GM23248 (cell line): ENCODE measurements around the gene KCNJ10. TPM values are rescaled to one million over a fixed set of nuclear protein-coding genes. Genes with fewer than 3 reads are reported as not detected.

ENCODE experiments used
- DNase-seq: peaks from one replicate; pipeline ENCODE4 v3.0.0-alpha.2; 2015
- H2AFZ ChIP-seq: fragments of 200-600 bp; sonication (generic); 2 replicates; pipeline ENCODE4 v1.6.1; 2016; ENCODE audit warnings: antibody characterized with exemption
- H3F3A ChIP-seq: fragments of 200-600 bp; sonication (generic); 2 replicates; pipeline ENCODE4 v1.6.1; 2016; ENCODE audit warnings: mild to moderate bottlenecking, antibody characterized with exemption, mixed run types; ENCODE audit not compliant: insufficient read depth
- H3K27ac ChIP-seq: fragments of 200-600 bp; sonication (generic); 2 replicates; pipeline ENCODE4 v1.5.1; 2016; ENCODE audit warnings: mild to moderate bottlenecking
- H3K27me3 ChIP-seq: fragments of 200-600 bp; sonication (generic); replicated peaks from 2 replicates; pipeline ENCODE4 v1.6.1; 2016; ENCODE audit warnings: mild to moderate bottlenecking; ENCODE audit not compliant: insufficient read depth
- H3K36me3 ChIP-seq: fragments of 200-600 bp; sonication (generic); 2 replicates; pipeline ENCODE4 v1.6.1; 2016; ENCODE audit warnings: low read depth, mild to moderate bottlenecking
- H3K4me1 ChIP-seq: fragments of 200-600 bp; sonication (generic); 2 replicates; pipeline ENCODE4 v1.6.1; 2016; ENCODE audit warnings: mild to moderate bottlenecking; ENCODE audit not compliant: insufficient read depth
- H3K4me2 ChIP-seq: fragments of 200-600 bp; sonication (generic); one replicate; pipeline ENCODE4 v1.6.1; 2016; ENCODE audit warnings: mild to moderate bottlenecking; ENCODE audit not compliant: unreplicated experiment
- H3K4me3 ChIP-seq: fragments of 200-600 bp; sonication (generic); 2 replicates; pipeline ENCODE4 v1.5.1; 2016; ENCODE audit warnings: mild to moderate bottlenecking
- H3K79me2 ChIP-seq: fragments of 200-600 bp; sonication (generic); 2 replicates; pipeline ENCODE4 v1.6.1; 2016; ENCODE audit warnings: mild to moderate bottlenecking; ENCODE audit not compliant: insufficient read depth
- H3K9ac ChIP-seq: fragments of 200-600 bp; sonication (generic); 2 replicates; pipeline ENCODE4 v1.6.1; 2016; ENCODE audit warnings: mild to moderate bottlenecking
- H3K9me2 ChIP-seq: fragments of 200-600 bp; sonication (generic); 2 replicates; pipeline ENCODE4 v1.6.1; 2016; ENCODE audit warnings: mixed run types, mild to moderate bottlenecking, moderate library complexity; ENCODE audit not compliant: insufficient read depth
- H3K9me3 ChIP-seq: fragments of 200-600 bp; sonication (generic); one replicate; pipeline ENCODE4 v1.6.1; 2017; ENCODE audit warnings: low read depth
- H4K20me1 ChIP-seq: fragments of 200-600 bp; sonication (generic); 2 replicates; pipeline ENCODE4 v1.6.0; 2016; ENCODE audit not compliant: insufficient read depth
- EZH2 ChIP-seq: fragments of 200-600 bp; sonication (generic); IDR thresholded peaks from 2 replicates; pipeline ENCODE4 v1.6.1; 2018; ENCODE audit warnings: antibody characterized with exemption, mild to moderate bottlenecking; ENCODE audit not compliant: insufficient read depth, poor library complexity, severe bottlenecking
- EZH2phosphoT487 ChIP-seq: fragments of 200-600 bp; sonication (generic); IDR thresholded peaks from 2 replicates; pipeline ENCODE4 v1.6.1; 2018; ENCODE audit warnings: antibody characterized with exemption, moderate library complexity, mild to moderate bottlenecking, low read depth; ENCODE audit not compliant: insufficient read depth
- WGBS, 2 experiments: methylation state at CpG; one replicate each; pipeline ENCODE4 v1.1.6; 2015 to 2017; ENCODE audit warnings: low lambda C conversion rate in 2 of 2, low coverage in 1 of 2; ENCODE audit errors: missing lambda C conversion rate in 2 of 2; 5-methylcytosine and 5-hydroxymethylcytosine counted together
- in situ Hi-C: fragments of 300-500 bp; cut with MboI; formaldehyde crosslinking; loops from 2 replicates; pipeline ENCODE4 v1.15.0; 2020
- polyA plus RNA-seq: library from polyadenylated mRNA; unstranded; fragments of >200 nt; fragmentation: Nextera tagmentation; extraction: Ambion mirVana; gene quantifications from 2 replicates; pipeline ENCODE4 v1.2.1, GENCODE V29; 2016
- total RNA-seq: library from RNA; depleted of rRNA; stranded (reverse); fragments of >200 nt; shearing (Covaris generic); gene quantifications from 2 replicates; pipeline ENCODE4 v1.2.3, GENCODE V29; 2014

Gene KCNJ10
- total and polyA plus RNA-seq, 2 experiments from 2014 or later, result not detected

DNA sequence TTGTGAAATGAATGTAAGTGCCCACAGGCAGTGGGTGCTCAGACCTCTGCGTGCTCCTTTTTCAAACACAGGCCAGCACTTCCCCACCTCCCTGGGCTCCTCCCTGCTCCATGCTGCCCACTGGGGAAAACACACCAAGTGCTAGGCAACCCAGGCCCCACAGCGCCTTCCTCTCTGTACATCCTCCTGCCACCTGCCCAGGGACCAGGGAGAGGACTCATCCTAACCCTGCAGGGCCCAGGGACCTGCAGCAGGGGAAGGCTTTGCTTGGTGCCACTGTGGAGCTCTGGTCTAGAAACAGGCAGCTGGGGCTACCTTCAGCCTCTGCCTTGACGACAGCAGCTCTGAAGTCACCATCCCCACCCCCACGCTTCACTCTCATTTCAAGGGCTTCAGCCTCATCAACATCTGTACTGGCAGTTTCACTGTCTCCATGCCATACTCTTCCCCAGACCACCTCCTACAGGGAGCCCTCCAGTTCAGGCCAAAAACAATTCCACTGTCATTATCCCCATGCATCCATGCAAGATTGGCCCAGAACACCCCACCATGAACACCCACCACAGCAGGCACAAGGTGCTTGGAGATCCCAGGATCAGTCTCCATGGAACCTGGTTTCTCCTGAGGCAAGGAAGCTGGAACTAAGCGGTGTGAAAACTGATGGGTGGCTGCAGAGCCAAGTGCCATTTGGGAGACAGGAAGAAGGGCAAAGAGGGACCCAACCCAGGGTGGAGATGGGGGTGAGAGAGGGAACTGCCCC lies 27.4 kb upstream of the KCNJ10 start:
- Histone ChIP-seq H3K4me2 (peak overlapping the region; percentile 86), H3K4me3 (peak overlapping the region; percentile 87), H2AFZ (peak overlapping the region; percentile 86), H4K20me1 (no peaks in the 10 kb centered on the region), H3K9me2 (no peaks in the 10 kb centered on the region), H3K9ac (peak overlapping the region; percentile 79), H3K9me3 (no peaks in the 10 kb centered on the region), H3F3A (peaks cover 23% of the 10 kb centered on the region; the same call in 1 of the 2 replicates), H3K27ac (peak overlapping the region; percentile 63), H3K79me2 (no peaks in the 10 kb centered on the region), H3K36me3 (no peaks in the 10 kb centered on the region), H3K27me3 (no peaks in the 10 kb centered on the region), H3K4me1 (peaks cover 28% of the 10 kb centered on the region; the same call in 1 of the 2 replicates)
- TF ChIP-seq EZH2 (no peak), EZH2phosphoT487 (no peak)
- DNase-seq, result peak; percentile 29
- WGBS, 2 experiments, result 55 to 56% methylated on average over 5 of the region's 5 CpGs
- in situ Hi-C loops, result no loop called here

DNA sequence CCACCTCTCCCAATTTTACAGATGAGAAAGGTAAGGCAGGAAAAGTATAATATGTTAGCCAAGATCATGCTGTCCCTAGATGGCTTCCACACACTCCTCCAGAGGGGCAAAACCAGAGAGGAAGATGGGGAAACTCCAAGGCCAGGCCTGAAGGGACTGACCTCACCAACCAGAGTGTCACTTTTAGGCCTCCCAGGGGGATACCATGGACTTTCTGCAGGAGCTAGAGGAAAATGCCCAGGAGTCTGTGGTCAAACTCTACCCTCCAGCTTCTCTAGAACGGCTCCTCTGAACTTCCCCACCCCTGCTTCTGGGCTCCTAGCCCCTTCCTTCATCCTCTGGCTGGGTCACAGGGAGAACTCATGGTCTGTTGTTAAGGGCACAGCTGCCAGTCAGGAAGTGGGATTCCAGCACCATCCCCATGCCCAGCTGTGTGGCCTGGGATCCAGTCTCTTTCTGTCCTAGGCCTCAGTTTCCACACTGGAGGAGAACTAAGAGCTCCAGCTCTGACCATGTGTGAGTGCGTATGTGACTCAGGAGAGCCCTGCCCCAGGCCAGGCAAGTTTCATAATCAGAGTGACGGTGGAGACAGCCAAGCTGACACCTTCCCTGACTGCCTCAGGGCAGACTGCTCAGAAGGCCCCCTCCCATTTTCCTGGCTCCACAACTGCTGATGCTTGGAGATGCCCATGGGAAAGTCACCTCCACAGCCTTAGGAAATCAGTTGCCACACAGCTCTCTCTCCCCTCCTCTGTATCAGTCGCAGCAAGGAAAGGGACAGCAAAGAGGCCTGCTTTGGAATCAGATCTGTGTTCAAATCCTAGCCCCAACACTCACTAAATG lies 26.5 kb upstream of the KCNJ10 start:
- Histone ChIP-seq H3F3A (peaks cover 18% of the 10 kb centered on the region; the same call in 1 of the 2 replicates), H2AFZ (no peak overlapping the region), H3K9me2 (no peaks in the 10 kb centered on the region), H3K36me3 (no peaks in the 10 kb centered on the region), H3K4me3 (no peak overlapping the region), H3K4me2 (peak overlapping the region; percentile 86), H3K9me3 (no peaks in the 10 kb centered on the region), H3K4me1 (peaks cover 26% of the 10 kb centered on the region; the same call in 1 of the 2 replicates), H3K27ac (peak overlapping the region; percentile 63), H3K27me3 (no peaks in the 10 kb centered on the region), H3K9ac (peak overlapping the region; percentile 79), H4K20me1 (no peaks in the 10 kb centered on the region), H3K79me2 (no peaks in the 10 kb centered on the region)
- DNase-seq, result peak; percentile 90
- WGBS, 2 experiments, result 39 to 43% methylated on average over 4 of the region's 4 CpGs
- in situ Hi-C loops, result no loop called here
- TF ChIP-seq EZH2 (no peak), EZH2phosphoT487 (no peak)

DNA sequence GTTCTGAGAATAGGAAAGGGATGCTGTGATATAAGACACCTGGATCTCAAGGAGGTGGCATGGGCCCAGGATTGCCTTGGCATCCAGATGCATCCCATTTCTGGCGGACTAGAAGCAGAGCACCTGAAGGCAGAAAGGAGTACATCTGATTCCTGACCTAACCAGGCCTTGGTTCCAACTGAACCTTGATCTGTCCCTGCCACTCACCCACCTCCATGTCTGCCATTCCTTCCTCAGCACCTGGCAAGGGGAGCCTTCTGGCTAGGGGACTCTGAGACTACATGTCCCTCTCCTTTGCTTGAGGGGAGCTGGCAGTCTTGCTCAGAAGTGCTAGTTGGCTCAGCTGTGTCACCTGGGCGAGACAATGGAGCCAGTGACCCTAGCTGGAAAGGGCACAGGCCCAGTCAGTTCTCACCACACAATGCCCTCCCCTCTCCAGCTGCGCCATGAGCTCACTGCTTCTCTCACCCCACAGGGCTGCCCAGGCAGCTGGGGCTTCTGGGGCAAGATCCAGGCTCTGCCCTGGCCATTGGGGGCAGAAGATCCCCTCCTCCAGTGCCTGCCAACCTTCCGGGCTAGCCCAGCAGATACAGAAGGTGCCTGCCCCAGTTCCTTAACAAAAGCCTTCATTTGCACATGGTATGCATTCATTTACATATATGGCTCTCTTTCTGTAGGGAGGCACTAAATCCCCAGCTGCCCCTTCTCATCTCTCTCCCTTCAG lies 25.6 kb upstream of the KCNJ10 start:
- Histone ChIP-seq H3F3A (peaks cover 18% of the 10 kb centered on the region; the same call in 1 of the 2 replicates), H3K4me3 (no peak overlapping the region), H3K4me2 (no peak overlapping the region), H3K36me3 (no peaks in the 10 kb centered on the region), H3K79me2 (no peaks in the 10 kb centered on the region), H3K9me3 (no peaks in the 10 kb centered on the region), H3K27me3 (no peaks in the 10 kb centered on the region), H2AFZ (no peak overlapping the region), H4K20me1 (no peaks in the 10 kb centered on the region), H3K9me2 (no peaks in the 10 kb centered on the region), H3K4me1 (peaks cover 22% of the 10 kb centered on the region; the same call in 1 of the 2 replicates), H3K27ac (no peak overlapping the region), H3K9ac (no peak overlapping the region)
- DNase-seq, result no peak
- in situ Hi-C loops, result no loop called here
- TF ChIP-seq EZH2 (no peak), EZH2phosphoT487 (no peak)
- 94 to 100% methylated on average over 3 to 4 of the region's 4 CpGs for WGBS, 2 experiments

DNA sequence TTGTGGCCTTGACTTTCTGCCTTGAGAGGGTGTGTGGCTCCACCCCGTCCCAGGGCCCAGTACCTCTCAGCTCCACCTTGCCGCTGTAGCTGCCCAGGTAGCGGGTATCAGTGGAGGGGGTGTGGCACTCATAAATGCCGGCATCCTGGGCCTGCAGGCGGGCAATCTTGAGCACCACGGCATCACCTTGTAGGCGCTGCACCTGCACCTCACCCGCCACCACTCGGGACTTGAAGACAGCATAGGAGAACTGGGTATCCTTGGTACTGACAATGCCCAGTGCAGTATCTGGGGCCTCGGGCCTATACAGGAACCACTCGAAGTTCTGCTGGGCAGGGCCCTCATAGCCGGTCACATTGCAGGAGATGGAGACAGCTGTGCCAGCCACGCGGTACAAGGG lies 24.8 kb upstream of the KCNJ10 start:
- no peaks in the 10 kb centered on the region for H3K36me3 ChIP-seq
- in situ Hi-C loops, result no loop called here
- TF ChIP-seq EZH2 (no peak), EZH2phosphoT487 (no peak)
- H3K27ac ChIP-seq, result no peak overlapping the region
- no peak overlapping the region for H3K4me2 ChIP-seq
- no peak for DNase-seq
- H2AFZ ChIP-seq, result no peak overlapping the region
- peaks cover 22% of the 10 kb centered on the region; the same call in 1 of the 2 replicates for H3K4me1 ChIP-seq
- no peaks in the 10 kb centered on the region for H3K9me2 ChIP-seq
- 94 to 95% methylated on average over 14 of the region's 14 CpGs for WGBS, 2 experiments
- no peaks in the 10 kb centered on the region for H4K20me1 ChIP-seq
- no peak overlapping the region for H3K9ac ChIP-seq
- H3K27me3 ChIP-seq, result no peaks in the 10 kb centered on the region
- no peaks in the 10 kb centered on the region for H3K9me3 ChIP-seq
- no peaks in the 10 kb centered on the region for H3K79me2 ChIP-seq
- no peak overlapping the region for H3K4me3 ChIP-seq
- peaks cover 12% of the 10 kb centered on the region; the same call in 1 of the 2 replicates for H3F3A ChIP-seq
